HEK293T (cell line): ENCODE results near the gene THOC3.
"Not testable (repeated sequence)": the region's sequence is repeated elsewhere in the genome, so short reads cannot be mapped to it uniquely, and the experiment has no call there.

ENCODE experiments used
- BHLHE40 ChIP-seq: fragments of 450-650 bp; IDR thresholded peaks from 2 replicates; pipeline ENCODE4 v1.6.1; 2016; ENCODE audit warnings: mild to moderate bottlenecking, moderate library complexity, borderline replicate concordance
- FOXK2 ChIP-seq: fragments of 450-650 bp; IDR thresholded peaks from 2 replicates; pipeline ENCODE4 v1.6.1; 2016; ENCODE audit warnings: mild to moderate bottlenecking
- FOXM1 ChIP-seq: fragments of 450-650 bp; IDR thresholded peaks from 2 replicates; pipeline ENCODE4 v1.6.1; 2017; ENCODE audit warnings: mild to moderate bottlenecking, borderline replicate concordance
- L3MBTL2 ChIP-seq: fragments of 450-650 bp; conservative IDR thresholded peaks from 2 replicates; pipeline ENCODE4 v1.6.1; 2016; ENCODE audit warnings: mild to moderate bottlenecking

DNA sequence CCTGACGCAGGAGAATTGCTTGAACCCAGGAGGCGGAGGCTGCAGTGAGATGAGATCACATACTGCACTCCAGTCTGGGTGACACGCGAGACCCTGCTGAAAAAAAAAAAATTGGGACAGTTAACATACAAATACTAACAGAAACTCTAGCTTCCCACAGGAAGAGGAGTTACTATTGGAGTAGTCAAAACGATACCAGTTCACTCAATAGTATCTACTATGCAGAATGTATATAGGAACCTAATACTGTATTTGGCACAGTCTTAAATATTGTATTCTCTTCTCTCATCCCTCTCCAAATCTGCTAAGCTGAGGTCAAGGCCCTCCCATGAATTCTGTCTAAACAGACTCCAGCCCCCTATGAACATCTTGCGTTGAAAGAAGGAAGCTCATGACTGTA lies 27.4 kb upstream of the THOC3 start:
- TF ChIP-seq FOXM1, L3MBTL2, FOXK2, BHLHE40: not testable (repeated sequence)
